ENCODE data around the gene SYNJ2. TPM values are rescaled to one million over a fixed set of nuclear protein-coding genes. Genes with fewer than 3 reads are reported as not detected.
A peak's percentile ranks its signal among the peaks of the same experiment; 100 is the strongest.

SYNJ2 gene
- total RNA-seq, 1 donor from 2014 or later, result 12.3 TPM

DNA sequence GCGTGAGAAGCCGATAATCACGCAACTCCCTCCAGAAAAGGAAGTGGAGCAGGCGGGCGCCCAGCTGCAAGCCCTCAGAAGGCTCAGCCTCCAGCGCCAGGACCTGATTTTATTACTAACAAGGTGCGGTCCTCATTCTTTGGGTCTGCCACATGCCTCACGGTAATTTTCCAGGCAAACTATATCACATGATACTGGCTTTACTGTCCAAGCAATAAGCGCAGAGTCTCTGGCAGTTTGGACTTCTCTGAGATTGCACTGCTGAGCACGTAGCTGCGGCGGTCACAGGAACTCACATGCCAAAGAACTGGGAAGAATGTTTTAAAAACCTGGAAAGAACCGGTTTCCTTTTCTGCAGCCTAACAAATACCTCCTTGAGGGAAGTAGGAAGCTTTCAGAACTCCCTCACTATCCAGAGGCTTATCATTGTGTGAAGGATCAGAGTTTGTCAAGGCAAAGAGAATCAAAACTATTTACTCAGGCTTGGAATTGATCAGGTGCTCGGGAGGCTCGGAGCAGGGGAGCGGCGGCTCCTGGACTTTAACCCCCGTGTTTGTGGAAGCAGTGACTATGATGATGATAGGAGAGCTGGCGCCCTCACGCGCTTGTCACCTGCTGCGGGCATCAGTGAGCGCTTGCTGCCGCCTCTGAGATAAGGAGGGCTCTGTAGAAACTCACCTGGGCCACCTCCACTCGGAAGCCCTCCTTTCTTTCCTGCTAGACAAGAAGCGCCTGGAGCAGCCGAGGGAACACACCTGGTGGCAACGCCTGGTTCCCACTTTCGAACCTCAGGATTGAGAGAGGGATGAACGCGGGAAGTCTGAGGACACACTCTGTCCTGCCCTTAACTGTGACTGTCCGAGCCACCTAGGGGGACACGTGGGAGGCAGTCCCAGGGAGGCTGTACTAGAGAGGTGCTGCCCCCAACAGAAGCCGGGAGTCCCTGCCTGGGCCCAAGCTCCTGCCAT is 27.2 kb upstream of the SYNJ2 start:
- DNase-seq, result no peak
- H3K27me3 ChIP-seq (ENCODE audit: low read depth), result no peaks in the 10 kb centered on the region
- no peak overlapping the region for H3K27ac ChIP-seq (replicated peaks)
- H3K36me3 ChIP-seq, result no peaks in the 10 kb centered on the region
- peak overlapping the region; percentile 54 for H3K4me3 ChIP-seq
- peaks cover 14% of the 10 kb centered on the region for H3K4me1 ChIP-seq
- peaks cover 34% of the 10 kb centered on the region for H3K9me3 ChIP-seq (replicated peaks)
- TF ChIP-seq CTCF (IDR thresholded peaks at IDR 0.05; ENCODE audit: borderline replicate concordance), result no peak
- intact Hi-C loops (cut with micrococcal nuclease), result no loop called here

DNA sequence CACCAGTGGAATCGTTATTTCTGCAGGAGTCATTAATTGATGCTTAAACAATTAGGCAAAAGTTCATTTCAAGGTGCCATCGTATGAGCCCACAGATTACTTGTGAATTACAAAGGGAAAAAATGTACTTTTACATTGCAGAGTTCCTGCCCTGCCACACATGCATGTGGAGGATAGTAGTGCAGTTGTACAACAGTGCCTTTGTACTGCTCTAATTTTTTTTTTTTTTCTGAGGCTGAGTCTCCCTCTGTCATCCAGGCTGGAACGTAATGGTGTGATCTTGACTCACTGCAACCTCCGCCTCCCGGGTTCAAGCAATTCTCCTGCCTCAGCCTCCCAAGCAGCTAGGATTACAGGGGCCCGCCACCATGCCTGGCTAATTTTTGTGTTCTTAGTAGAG is 26.0 kb upstream of the SYNJ2 start:
- TF ChIP-seq CTCF (IDR thresholded peaks at IDR 0.05; ENCODE audit: borderline replicate concordance), result no peak
- H3K9me3 ChIP-seq (replicated peaks), result peaks cover 30% of the 10 kb centered on the region
- intact Hi-C loops (cut with micrococcal nuclease), result no loop called here
- H3K4me3 ChIP-seq, result no peak overlapping the region
- DNase-seq, result no peak
- no peak overlapping the region for H3K27ac ChIP-seq (replicated peaks)
- no peaks in the 10 kb centered on the region for H3K27me3 ChIP-seq (ENCODE audit: low read depth)
- no peaks in the 10 kb centered on the region for H3K36me3 ChIP-seq
- H3K4me1 ChIP-seq, result peaks cover 14% of the 10 kb centered on the region

DNA sequence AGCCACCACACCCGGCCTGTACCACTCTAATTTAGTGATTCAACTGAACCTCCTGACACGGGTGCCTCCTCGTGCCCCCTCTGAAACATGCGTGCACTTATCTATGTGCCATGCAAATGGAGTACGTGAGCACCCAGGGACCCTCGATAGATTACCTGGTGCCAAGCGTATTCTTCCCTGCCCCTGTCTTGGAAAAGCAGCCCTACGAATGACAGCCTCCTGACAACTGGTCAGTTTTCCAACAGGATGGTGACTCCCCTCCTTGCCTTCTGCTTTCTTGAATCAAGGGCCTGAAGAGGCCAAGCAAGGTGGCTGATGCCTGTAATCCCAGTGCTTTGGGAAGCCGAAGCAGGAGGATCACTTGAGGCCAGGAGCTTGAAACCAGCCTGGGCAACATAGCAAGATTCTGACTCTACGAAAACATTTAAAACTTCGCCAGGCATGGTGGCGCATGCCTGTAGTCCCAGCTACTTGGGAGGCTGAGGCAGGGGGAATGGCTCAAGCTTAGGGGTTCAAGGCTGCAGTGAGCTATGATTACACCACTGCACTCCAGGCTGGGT is 25.4 kb upstream of the SYNJ2 start:
- Histone ChIP-seq H3K9me3 (replicated peaks) (peaks cover 30% of the 10 kb centered on the region), H3K36me3 (no peaks in the 10 kb centered on the region), H3K4me3 (no peak overlapping the region), H3K4me1 (peaks cover 14% of the 10 kb centered on the region), H3K27ac (replicated peaks) (no peak overlapping the region), H3K27me3 (ENCODE audit: low read depth) (no peaks in the 10 kb centered on the region)
- intact Hi-C loops (cut with micrococcal nuclease), result no loop called here
- DNase-seq, result no peak
- TF ChIP-seq CTCF (IDR thresholded peaks at IDR 0.05; ENCODE audit: borderline replicate concordance), result no peak

DNA sequence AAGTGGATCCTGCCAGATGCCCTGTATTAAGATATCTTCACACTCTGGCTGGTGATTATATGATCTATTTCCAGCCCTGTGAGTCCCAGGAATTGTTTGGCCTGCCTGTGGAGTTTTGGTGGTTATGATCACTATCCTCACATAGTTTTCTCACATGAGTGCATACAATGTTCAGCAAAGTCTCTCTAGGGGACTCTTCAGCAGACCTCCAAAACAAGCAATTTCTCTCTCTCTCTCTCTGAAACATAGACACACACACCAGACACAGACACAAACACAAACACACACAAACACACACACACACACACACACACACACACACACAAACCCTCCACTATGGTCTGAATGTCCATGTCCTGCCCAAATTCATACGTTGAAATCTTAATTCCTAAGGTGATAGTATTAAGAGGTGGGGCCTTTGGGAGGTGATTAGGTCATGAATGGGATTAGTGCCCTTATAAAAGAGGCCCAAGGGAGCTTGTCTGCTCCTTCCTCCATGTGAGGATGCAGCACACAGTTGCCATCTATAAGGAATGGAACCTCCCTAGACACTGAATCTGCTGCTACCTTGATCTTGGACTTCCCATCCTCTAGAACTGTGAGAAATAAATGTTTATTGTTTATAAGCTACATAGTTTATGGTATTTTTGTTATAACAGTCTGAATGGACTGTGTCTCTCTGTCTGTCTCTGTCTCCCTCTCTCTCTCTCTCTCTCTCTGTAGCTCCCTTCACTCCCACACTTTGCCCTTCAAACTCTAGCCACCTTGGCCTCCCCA is 22.0 kb upstream of the SYNJ2 start:
- H3K4me3 ChIP-seq, result no peak overlapping the region
- H3K36me3 ChIP-seq, result no peaks in the 10 kb centered on the region
- TF ChIP-seq CTCF (IDR thresholded peaks at IDR 0.05; ENCODE audit: borderline replicate concordance), result no peak
- peaks cover 2% of the 10 kb centered on the region for H3K4me1 ChIP-seq
- no peaks in the 10 kb centered on the region for H3K27me3 ChIP-seq (ENCODE audit: low read depth)
- H3K9me3 ChIP-seq (replicated peaks), result peaks cover 30% of the 10 kb centered on the region
- H3K27ac ChIP-seq (replicated peaks), result no peak overlapping the region
- DNase-seq, result no peak
- intact Hi-C loops (cut with micrococcal nuclease), result no loop called here

- peaks cover 30% of the 10 kb centered on the region for H3K9me3 ChIP-seq (replicated peaks)
- no peaks in the 10 kb centered on the region for H3K4me1 ChIP-seq
- intact Hi-C loops (cut with micrococcal nuclease), result no loop called here
- no peaks in the 10 kb centered on the region for H3K36me3 ChIP-seq
- DNase-seq, result no peak
- no peak for TF ChIP-seq CTCF (IDR thresholded peaks at IDR 0.05; ENCODE audit: borderline replicate concordance)
- no peaks in the 10 kb centered on the region for H3K27me3 ChIP-seq (ENCODE audit: low read depth)
- H3K27ac ChIP-seq (replicated peaks), result no peak overlapping the region
- no peak overlapping the region for H3K4me3 ChIP-seq
Measured at GRCh38 chr6:157961153-157961831, 20.4 kb upstream of the SYNJ2 start.

All from left ventricle myocardium inferior (tissue), 1 donor.